GM23338 (cell line): ENCODE results near the gene BANP. TPM values are rescaled to one million over a fixed set of nuclear protein-coding genes. Genes with fewer than 3 reads are reported as not detected.

Experiments
- ATAC-seq: fragments of 200-7000 bp; cut with Tn5 transposase; 3 replicates; pipeline ENCODE4 v1.9.1; 2020
- DNase-seq: peaks from one replicate; pipeline ENCODE4 v3.0.0-alpha.2; 2015; ENCODE audit warnings: low spot score
- H2AFZ ChIP-seq: fragments of 200-600 bp; sonication (generic); 2 replicates; pipeline ENCODE4 v1.8.0; 2016; ENCODE audit warnings: antibody characterized with exemption, mild to moderate bottlenecking, moderate library complexity
- H3F3A ChIP-seq: fragments of 200-600 bp; sonication (generic); replicated peaks from 2 replicates; pipeline ENCODE4 v1.8.0; 2017; ENCODE audit warnings: antibody characterized with exemption, mixed run types, low read depth
- H3K27ac ChIP-seq: fragments of 200-600 bp; sonication (generic); 2 replicates; pipeline ENCODE4 v1.6.1; 2016; ENCODE audit warnings: low read depth
- H3K27me3 ChIP-seq: fragments of 200-600 bp; sonication (generic); 2 replicates; pipeline ENCODE4 v1.8.0; 2016; ENCODE audit warnings: mild to moderate bottlenecking, mixed run types, moderate library complexity; ENCODE audit not compliant: insufficient read depth
- H3K36me3 ChIP-seq: fragments of 200-600 bp; sonication (generic); 2 replicates; pipeline ENCODE4 v1.8.0; 2016; ENCODE audit warnings: mild to moderate bottlenecking; ENCODE audit not compliant: insufficient read depth
- H3K4me1 ChIP-seq: fragments of 200-600 bp; sonication (generic); 2 replicates; pipeline ENCODE4 v1.8.0; 2016; ENCODE audit warnings: mild to moderate bottlenecking, moderate library complexity; ENCODE audit not compliant: insufficient read depth
- H3K4me2 ChIP-seq: fragments of 200-600 bp; sonication (generic); 2 replicates; pipeline ENCODE4 v1.7.1; 2017; ENCODE audit warnings: mixed run types
- H3K4me3 ChIP-seq: fragments of 200-600 bp; sonication (generic); 2 replicates; pipeline ENCODE4 v1.6.1; 2016; ENCODE audit warnings: mixed run types
- H3K79me2 ChIP-seq: fragments of 200-600 bp; sonication (generic); replicated peaks from 2 replicates; pipeline ENCODE4 v1.8.0; 2017; ENCODE audit warnings: mild to moderate bottlenecking; ENCODE audit not compliant: insufficient read depth
- H3K9me2 ChIP-seq: fragments of 200-600 bp; sonication (generic); 2 replicates; pipeline ENCODE4 v1.8.0; 2017; ENCODE audit not compliant: insufficient read depth
- H4K20me1 ChIP-seq: fragments of 200-600 bp; sonication (generic); replicated peaks from 2 replicates; pipeline ENCODE4 v1.8.0; 2017; ENCODE audit warnings: mild to moderate bottlenecking; ENCODE audit not compliant: insufficient read depth
- H3K27ac Mint-ChIP-seq: 2 replicates; pipeline ENCODE4 v1.8.0; 2020; ENCODE audit warnings: inconsistent platforms, mild to moderate bottlenecking, moderate library complexity, mixed read lengths
- H3K27me3 Mint-ChIP-seq: 3 replicates; pipeline ENCODE4 v1.8.0; 2022; ENCODE audit warnings: low read depth, mild to moderate bottlenecking, moderate library complexity, mixed read lengths, inconsistent platforms; ENCODE audit not compliant: insufficient read depth, poor library complexity
- H3K36me3 Mint-ChIP-seq: 3 replicates; pipeline ENCODE4 v1.8.0; 2021; ENCODE audit warnings: low read depth, mild to moderate bottlenecking, inconsistent platforms, moderate library complexity, mixed read lengths
- H3K4me1 Mint-ChIP-seq: 3 replicates; pipeline ENCODE4 v1.8.0; 2020; ENCODE audit warnings: mild to moderate bottlenecking, inconsistent platforms, mixed read lengths
- H3K4me3 Mint-ChIP-seq: 3 replicates; pipeline ENCODE4 v1.8.0; 2021; ENCODE audit warnings: moderate library complexity, mild to moderate bottlenecking, inconsistent platforms, mixed read lengths
- H3K9me3 Mint-ChIP-seq: 3 replicates; pipeline ENCODE4 v1.8.0; 2020; ENCODE audit warnings: moderate library complexity, mild to moderate bottlenecking, inconsistent platforms, mixed read lengths
- CREB1 ChIP-seq: fragments of 250-450 bp; sonication (Bioruptor Pico); IDR thresholded peaks from 2 replicates; pipeline ENCODE4 v1.5.0; 2020; ENCODE audit warnings: low read depth, mild to moderate bottlenecking, moderate library complexity
- EZH2 ChIP-seq: fragments of 200-600 bp; sonication (generic); IDR thresholded peaks from one replicate; pipeline ENCODE4 v1.8.0; 2017; ENCODE audit warnings: antibody characterized with exemption, mild to moderate bottlenecking, low read depth; ENCODE audit not compliant: unreplicated experiment
- EZH2phosphoT487 ChIP-seq: fragments of 200-600 bp; sonication (generic); IDR thresholded peaks from one replicate; pipeline ENCODE4 v1.8.1; 2018; ENCODE audit warnings: antibody characterized with exemption; ENCODE audit not compliant: unreplicated experiment
- JUNB ChIP-seq: IDR thresholded peaks from one replicate; pipeline ENCODE4 v1.6.1; 2016; ENCODE audit warnings: antibody characterized with exemption; ENCODE audit not compliant: unreplicated experiment
- NANOG ChIP-seq: IDR thresholded peaks from 2 replicates; pipeline ENCODE4 v1.6.1; 2016; ENCODE audit warnings: antibody characterized with exemption, borderline replicate concordance
- POLR2AphosphoS5 ChIP-seq: IDR thresholded peaks from 2 replicates; pipeline ENCODE4 v1.6.1; 2016; ENCODE audit warnings: antibody characterized with exemption, low read depth
- STAT1 ChIP-seq: IDR thresholded peaks from one replicate; pipeline ENCODE4 v1.6.1; 2016; ENCODE audit warnings: antibody characterized with exemption; ENCODE audit not compliant: unreplicated experiment
- ZNF114 ChIP-seq: fragments of 250-450 bp; sonication (Bioruptor Pico); IDR thresholded peaks from 2 replicates; pipeline ENCODE4 v1.5.0; 2020; ENCODE audit warnings: mild to moderate bottlenecking, moderate library complexity
- ZNF331 ChIP-seq: fragments of 250-450 bp; sonication (Bioruptor Pico); IDR thresholded peaks from 2 replicates; pipeline ENCODE4 v1.5.0; 2020; ENCODE audit warnings: low read depth, mild to moderate bottlenecking, moderate library complexity
- polyA plus RNA-seq: library from polyadenylated mRNA; unstranded; fragments of >200 nt; fragmentation: Nextera tagmentation; extraction: Ambion mirVana; gene quantifications from 2 replicates; pipeline ENCODE4 v1.2.1, GENCODE V29; 2016
- total RNA-seq: library from RNA; depleted of rRNA; stranded (reverse); fragments of >200 nt; shearing (Covaris generic); gene quantifications from 2 replicates; pipeline ENCODE4 v1.2.3, GENCODE V29; 2014
- TF ChIP-seq, protein P1 (sequence below): fragments of 250-450 bp; sonication (Bioruptor Pico); IDR thresholded peaks from 2 replicates; pipeline ENCODE4 v1.5.0; 2020; ENCODE audit warnings: mild to moderate bottlenecking, moderate library complexity
- TF ChIP-seq, protein P2 (sequence below): IDR thresholded peaks from 2 replicates; pipeline ENCODE4 v1.6.1; 2016; ENCODE audit warnings: antibody characterized with exemption

The BANP gene
- total and polyA plus RNA-seq, 2 experiments from 2014 or later: 22.3 to 48.0 TPM

DNA sequence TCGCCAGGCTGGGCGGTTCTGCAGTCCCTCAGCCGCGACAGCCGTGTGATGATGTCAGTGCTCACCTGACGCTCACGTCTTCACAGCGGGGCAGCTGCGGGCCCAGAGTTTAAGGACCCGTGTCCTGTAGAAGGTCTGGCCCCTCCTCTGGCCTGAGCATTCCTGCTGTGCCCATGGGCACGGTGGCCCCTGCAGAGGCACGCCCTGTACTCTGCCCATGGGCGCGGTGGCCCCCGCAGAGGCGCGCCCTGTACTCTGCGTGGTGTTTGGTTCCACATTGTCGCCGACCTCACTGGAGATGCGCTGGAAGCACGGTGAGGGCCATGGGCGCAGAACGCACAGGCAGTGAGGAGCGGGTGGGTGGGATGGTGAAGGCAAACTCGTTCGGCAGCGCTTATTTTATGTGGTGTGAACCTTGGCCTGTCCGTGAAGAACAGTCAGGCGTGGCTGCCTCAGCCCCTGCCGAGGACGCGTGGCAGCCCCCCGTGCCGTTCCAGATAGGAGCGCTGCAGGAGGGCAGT lies 122.0 kb downstream of the BANP start (continued):
- TF ChIP-seq, protein P1, sequence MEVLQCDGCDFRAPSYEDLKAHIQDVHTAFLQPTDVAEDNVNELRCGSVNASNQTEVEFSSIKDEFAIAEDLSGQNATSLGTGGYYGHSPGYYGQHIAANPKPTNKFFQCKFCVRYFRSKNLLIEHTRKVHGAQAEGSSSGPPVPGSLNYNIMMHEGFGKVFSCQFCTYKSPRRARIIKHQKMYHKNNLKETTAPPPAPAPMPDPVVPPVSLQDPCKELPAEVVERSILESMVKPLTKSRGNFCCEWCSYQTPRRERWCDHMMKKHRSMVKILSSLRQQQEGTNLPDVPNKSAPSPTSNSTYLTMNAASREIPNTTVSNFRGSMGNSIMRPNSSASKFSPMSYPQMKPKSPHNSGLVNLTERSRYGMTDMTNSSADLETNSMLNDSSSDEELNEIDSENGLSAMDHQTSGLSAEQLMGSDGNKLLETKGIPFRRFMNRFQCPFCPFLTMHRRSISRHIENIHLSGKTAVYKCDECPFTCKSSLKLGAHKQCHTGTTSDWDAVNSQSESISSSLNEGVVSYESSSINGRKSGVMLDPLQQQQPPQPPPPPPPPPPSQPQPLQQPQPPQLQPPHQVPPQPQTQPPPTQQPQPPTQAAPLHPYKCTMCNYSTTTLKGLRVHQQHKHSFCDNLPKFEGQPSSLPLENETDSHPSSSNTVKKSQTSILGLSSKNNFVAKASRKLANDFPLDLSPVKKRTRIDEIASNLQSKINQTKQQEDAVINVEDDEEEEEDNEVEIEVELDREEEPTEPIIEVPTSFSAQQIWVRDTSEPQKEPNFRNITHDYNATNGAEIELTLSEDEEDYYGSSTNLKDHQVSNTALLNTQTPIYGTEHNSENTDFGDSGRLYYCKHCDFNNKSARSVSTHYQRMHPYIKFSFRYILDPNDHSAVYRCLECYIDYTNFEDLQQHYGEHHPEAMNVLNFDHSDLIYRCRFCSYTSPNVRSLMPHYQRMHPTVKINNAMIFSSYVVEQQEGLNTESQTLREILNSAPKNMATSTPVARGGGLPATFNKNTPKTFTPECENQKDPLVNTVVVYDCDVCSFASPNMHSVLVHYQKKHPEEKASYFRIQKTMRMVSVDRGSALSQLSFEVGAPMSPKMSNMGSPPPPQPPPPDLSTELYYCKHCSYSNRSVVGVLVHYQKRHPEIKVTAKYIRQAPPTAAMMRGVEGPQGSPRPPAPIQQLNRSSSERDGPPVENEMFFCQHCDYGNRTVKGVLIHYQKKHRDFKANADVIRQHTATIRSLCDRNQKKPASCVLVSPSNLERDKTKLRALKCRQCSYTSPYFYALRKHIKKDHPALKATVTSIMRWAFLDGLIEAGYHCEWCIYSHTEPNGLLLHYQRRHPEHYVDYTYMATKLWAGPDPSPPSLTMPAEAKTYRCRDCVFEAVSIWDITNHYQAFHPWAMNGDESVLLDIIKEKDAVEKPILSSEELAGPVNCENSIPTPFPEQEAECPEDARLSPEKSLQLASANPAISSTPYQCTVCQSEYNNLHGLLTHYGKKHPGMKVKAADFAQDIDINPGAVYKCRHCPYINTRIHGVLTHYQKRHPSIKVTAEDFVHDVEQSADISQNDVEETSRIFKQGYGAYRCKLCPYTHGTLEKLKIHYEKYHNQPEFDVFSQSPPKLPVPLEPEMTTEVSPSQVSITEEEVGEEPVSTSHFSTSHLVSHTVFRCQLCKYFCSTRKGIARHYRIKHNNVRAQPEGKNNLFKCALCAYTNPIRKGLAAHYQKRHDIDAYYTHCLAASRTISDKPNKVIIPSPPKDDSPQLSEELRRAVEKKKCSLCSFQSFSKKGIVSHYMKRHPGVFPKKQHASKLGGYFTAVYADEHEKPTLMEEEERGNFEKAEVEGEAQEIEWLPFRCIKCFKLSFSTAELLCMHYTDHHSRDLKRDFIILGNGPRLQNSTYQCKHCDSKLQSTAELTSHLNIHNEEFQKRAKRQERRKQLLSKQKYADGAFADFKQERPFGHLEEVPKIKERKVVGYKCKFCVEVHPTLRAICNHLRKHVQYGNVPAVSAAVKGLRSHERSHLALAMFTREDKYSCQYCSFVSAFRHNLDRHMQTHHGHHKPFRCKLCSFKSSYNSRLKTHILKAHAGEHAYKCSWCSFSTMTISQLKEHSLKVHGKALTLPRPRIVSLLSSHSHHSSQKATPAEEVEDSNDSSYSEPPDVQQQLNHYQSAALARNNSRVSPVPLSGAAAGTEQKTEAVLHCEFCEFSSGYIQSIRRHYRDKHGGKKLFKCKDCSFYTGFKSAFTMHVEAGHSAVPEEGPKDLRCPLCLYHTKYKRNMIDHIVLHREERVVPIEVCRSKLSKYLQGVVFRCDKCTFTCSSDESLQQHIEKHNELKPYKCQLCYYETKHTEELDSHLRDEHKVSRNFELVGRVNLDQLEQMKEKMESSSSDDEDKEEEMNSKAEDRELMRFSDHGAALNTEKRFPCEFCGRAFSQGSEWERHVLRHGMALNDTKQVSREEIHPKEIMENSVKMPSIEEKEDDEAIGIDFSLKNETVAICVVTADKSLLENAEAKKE (CRISPR knock-in tag): no peak
- TF ChIP-seq CREB1: no peak
- no peak for TF ChIP-seq ZNF114
- TF ChIP-seq ZNF331: no peak
- no peak for TF ChIP-seq EZH2
- TF ChIP-seq POLR2AphosphoS5: no peak
- TF ChIP-seq, protein P2, sequence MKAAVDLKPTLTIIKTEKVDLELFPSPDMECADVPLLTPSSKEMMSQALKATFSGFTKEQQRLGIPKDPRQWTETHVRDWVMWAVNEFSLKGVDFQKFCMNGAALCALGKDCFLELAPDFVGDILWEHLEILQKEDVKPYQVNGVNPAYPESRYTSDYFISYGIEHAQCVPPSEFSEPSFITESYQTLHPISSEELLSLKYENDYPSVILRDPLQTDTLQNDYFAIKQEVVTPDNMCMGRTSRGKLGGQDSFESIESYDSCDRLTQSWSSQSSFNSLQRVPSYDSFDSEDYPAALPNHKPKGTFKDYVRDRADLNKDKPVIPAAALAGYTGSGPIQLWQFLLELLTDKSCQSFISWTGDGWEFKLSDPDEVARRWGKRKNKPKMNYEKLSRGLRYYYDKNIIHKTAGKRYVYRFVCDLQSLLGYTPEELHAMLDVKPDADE: no peak
- TF ChIP-seq JUNB: no peak
- TF ChIP-seq NANOG: no peak
- TF ChIP-seq EZH2phosphoT487: no peak

DNA sequence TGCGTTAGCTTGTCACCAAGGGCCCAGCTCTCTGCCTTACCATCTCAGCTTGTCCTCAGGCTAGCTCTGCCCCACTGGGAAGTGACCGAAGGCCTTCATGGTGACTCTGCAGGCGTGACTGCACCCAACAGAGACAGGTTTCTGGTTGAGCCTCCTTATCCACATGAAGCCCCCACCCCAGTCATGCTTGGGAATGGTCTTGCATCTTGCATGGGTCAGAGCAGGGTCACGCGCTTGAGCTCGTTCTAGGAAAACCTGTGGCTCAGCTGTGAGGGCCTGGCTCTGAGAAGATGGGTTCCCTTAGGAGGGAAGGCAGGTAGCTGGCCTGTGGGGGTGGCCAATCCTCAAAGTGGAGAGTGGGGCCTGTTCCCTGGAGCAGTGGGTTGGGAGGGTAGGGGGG lies 122.8 kb downstream of the BANP start:
- no peak for ATAC-seq
- Mint-ChIP-seq H3K9me3 (no peaks in the 10 kb centered on the region), H3K4me3 (no peak overlapping the region), H3K4me1 (no peaks in the 10 kb centered on the region), H3K27me3 (peaks cover 6% of the 10 kb centered on the region), H3K36me3 (peaks cover 18% of the 10 kb centered on the region), H3K27ac (no peak overlapping the region; the same call in 1 of the 2 replicates)
- no peaks in the 10 kb centered on the region for H3K4me1 ChIP-seq
- no peak overlapping the region for H2AFZ ChIP-seq
- no peaks in the 10 kb centered on the region for H3K27me3 ChIP-seq
- no peaks in the 10 kb centered on the region for H4K20me1 ChIP-seq
- H3K27ac ChIP-seq: no peak overlapping the region
- H3K36me3 ChIP-seq: 0 out of 2 replicates have a peak, but pooled peaks cover 7% of the 10 kb centered on the region
- H3F3A ChIP-seq: no peaks in the 10 kb centered on the region
- no peak for DNase-seq
- no peaks in the 10 kb centered on the region for H3K79me2 ChIP-seq
- no peak overlapping the region for H3K4me3 ChIP-seq
- H3K9me2 ChIP-seq: no peaks in the 10 kb centered on the region
- H3K4me2 ChIP-seq: no peak overlapping the region
- TF ChIP-seq STAT1 (no peak), JUNB (no peak), ZNF331 (no peak)
